Hippocampal formation (tissue), 2 donors: Measurements from ENCODE around the gene BLTP3A.

Experiments used
- DNase-seq, 2 donors: peaks; one replicate each; lab custom pipeline; 2025; lab: John Stamatoyannopoulos, UW

Gene BLTP3A

GRCh38 chr6:34829137-34829536, 37.3 kb downstream of the BLTP3A start:
- no peak for DNase-seq

GRCh38 chr6:34832942-34833341, 41.1 kb downstream of the BLTP3A start:
- no peak for DNase-seq

DNA sequence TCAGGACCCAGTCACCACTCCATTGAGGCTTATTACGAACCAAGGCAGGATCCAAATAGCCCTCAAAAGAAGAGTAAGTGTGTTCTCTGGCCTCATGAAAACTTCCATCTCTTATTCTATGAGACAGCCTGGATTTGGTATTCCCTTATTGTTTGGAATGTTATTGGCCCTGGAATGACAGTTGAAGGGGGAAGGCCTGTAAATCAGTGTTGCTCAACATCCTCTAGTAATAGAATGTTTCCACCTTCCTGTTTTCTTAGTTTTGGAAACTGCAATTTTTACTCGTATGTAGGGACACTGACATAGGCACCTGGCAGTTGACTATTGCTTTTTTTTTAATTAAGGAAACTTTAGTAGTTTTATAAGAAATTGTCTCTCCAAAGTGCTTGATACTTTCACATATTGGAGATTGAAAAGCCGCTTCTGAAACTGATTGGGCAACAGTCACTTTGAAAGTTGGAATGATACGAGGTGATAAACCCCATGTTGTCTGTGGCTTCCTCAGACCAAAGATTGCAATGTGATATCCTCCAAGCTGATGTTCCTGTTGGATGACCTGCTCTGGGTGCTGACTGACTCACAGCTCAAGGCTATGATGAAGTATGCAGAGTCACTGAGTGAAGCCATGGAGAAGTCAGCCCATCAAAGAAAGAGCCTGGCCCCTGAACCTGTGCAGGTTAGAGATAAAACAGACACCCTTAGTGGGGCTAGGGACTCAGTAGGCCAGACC, 43.1 kb downstream of the BLTP3A start:
- DNase-seq = no peak

GRCh38 chr6:34836008-34836407, 44.1 kb downstream of the BLTP3A start:
- DNase-seq = peak in 1 of 2 donors; percentile 22

DNA sequence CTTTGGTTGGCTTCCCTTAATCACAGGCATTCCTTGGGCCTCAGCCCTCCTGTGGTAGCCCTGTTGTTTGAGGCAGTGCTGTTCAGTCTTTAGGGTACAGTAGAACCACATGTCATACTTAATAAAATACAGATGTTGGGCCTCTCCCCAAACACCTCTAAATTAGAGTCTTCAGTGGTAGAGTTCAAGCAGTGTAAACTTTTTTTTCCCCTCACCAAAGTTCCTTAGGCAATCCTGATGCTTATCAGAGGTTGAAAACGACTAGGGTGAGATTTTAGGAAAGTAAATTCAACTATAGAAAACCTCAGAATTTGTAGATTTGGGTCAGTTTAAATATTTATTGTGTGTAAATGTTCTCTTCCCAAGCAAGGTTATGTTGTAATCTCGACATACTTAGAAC, 44.6 kb downstream of the BLTP3A start:
- DNase-seq = no peak

DNA sequence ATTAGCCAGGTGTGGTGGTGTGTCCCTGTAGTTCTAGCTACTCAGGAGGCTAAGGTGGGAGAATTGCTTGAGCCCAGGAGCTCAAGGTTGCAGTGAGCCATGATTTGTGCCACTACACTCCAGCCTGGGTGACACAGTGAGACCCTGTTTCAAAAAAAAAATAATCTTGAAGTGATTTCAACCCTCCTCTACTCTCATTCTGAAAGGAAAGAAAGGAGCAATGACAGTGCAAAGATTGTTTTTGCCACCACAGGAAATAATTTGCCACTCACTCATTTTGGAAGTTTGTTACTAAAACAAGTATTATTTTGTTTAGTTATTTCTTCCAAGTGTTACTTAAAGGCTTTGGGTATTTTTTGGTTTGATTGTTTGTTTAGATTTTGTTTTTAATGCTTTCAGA, 45.6 kb downstream of the BLTP3A start:
- no peak for DNase-seq

- DNase-seq = no peak
Measured at GRCh38 chr6:34839666-34840352, 47.9 kb downstream of the BLTP3A start.
